ENCODE results near the gene PCGF2.
"Not testable (repeated sequence)": the region's sequence is repeated elsewhere in the genome, so short reads cannot be mapped to it uniquely, and the experiment has no call there.

PCGF2 gene

DNA sequence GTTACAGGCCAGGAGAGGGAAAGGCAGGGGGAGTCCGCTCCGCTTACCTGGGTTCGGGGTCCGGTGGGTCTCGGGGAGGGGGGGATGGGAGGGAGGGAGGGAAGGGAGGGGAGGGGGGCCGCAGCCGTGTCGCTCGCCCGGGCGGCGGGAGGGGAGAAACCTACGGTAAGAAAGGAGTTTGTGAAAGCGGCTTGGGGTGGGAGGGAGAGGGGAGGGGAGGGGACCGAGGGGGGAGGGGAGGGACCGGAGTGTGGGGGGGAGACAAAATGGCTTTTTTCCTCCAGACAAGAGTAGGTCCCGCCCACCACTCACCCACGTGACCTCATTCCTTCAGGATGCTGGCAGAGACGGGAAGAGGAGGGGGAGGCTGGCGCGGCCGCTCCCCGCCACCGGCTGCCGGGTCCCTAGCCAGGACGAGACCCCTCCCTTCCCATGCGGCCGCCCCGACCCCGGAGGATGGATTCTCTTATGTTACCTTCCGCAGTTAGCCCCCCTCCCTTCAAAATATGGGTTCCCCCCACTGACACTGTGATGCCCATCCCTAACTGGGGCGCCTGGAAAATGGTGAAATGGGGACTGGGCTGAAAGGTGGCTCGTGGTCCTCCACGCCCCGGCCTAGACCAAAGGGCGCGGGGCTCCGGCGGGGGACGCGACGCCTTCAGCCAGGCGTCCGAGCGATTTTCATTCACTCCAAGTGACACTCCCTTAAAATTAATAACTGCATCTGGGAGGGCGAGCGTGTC is at the start of gene PCGF2:
Gene PCGF2, minus strand, starts transcription at position 188 of the 743 bp plus-strand sequence. CDS start 7,934 bp downstream, outside the sequence.
- peak; percentile 96 for DNase-seq

DNA sequence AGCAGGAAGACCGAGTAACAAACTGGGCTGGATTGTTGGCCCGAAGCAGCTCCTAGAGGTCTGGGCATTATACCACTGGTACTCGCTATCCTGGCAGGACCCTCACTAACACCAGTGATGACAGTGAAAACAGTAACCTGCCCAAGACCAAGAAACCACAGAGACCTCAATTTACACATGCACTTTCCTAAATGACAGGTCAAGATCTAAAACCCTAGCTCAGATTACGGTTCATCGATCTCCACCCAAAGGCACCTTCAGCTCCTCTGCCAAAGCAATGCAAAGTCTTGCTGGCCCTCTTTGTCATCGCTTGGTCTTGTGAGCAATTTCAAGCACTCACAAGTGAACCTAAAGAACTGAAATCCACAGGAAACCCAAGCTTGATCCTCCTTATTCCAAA is 49.7 kb upstream of the PCGF2 start:
- no peak for DNase-seq

DNA sequence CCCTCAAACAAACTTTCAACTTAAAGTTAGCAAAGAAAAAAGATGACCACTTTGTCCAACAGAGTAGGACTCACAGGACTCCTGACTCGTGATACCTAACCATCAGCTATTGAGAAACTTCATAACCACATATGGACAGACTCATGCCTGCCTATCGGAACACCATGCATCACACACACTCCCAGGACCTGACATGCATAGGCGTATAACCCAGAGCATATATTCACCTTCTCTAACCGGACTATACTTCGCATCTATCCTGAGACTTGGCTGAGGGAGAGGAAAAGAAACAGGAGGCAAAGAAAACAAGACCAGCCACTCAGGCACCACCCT is 49.0 kb upstream of the PCGF2 start:
- no peak for DNase-seq

DNA sequence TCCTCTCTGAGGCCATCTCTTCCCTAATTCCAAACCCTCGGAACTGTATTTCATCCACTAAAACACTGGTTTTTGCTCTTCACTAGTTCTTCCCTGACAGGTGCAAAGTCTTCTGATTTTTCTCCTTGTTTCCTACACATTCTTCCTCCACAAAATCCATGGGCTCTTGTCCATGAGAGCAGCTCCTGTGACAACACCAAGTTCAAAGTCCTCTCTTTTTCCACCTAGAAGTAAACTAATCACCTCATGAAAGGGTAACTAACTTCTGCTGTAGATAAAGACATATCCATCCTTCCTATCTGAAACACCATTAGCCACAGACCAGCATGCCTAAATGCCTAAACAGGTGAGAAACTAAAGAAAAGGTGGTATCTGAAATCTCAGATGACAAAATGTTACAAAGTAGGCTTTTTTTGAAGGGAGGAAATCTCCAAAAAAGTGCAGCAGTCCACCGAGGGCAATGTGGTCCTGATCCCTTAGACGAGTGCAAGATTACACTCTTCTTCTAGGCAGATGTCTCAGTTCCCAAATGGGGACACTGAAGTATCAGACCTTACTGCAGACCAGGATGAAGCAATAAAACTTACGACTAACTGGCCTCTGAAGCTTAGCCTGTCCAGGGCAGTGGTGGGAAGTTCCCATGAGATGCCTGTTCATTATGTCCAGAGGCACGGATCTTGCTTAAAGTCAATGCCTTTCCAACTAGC is 48.5 kb upstream of the PCGF2 start:
- DNase-seq: no peak

DNA sequence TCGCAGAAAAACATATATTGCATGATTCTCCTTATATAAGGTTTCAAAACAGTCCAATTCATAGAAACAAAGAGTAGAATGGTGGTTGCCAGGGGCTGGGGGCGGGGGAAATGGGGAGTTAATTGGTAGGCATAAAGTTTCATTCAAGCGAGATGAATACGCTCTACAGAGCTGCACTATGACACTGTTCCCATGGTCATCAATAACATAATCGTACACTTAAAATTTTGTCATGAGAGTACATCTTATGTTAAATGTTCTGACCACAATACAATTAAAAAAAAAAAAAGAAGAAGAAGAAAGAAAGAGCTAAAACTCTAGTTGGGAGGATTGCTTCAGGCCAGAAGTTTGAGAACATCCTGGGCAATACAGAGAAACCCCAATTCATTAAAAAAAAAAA is 46.1 kb upstream of the PCGF2 start:
- no peak for DNase-seq

DNA sequence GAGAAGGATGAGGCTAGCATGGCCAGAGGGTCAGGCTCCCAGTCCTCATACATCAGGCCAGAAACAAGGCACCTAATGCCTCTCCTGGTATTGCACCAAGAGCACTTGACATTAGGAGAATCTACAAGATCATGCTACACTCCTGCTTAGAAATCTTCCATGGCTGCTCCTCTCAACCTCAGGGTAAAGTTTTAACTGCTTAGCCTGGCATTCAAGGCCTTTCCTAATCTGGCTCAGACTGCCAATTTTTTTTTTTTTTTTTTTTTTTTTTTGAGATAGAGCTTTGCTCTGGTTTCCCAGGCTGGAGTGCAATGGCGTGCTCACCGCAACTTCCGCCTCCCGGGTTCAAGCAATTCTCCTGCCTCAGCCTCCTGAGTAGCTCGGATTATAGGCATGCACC is 43.0 kb upstream of the PCGF2 start:
- DNase-seq: no peak

DNA sequence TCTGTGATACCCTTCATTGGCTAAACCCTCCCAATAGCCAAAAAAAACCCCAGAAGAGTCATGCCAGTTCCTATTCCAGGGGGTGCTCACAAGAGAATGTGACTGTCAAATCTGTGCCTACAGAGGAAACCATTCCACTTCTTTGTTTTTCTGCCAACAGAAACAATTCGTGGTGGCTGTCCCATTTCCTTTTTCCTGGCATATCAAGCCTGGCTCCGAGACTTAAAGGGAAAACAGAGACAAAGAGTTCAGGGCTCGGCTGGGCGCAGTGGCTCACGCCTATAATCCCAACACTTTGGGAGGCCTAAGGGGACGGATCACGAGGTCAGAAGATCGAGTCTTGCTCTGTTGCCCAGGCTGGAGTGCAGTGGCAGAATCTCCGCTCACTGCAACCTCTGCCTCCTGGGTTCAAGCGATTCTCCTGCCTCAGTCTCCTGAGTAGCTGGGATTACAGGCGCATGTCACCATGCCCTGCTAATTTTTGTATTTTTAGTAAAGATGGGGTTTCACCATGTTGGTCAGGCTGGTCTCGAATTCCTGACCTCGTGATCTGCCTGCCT is 42.1 kb upstream of the PCGF2 start:
- not testable (repeated sequence) for DNase-seq

DNA sequence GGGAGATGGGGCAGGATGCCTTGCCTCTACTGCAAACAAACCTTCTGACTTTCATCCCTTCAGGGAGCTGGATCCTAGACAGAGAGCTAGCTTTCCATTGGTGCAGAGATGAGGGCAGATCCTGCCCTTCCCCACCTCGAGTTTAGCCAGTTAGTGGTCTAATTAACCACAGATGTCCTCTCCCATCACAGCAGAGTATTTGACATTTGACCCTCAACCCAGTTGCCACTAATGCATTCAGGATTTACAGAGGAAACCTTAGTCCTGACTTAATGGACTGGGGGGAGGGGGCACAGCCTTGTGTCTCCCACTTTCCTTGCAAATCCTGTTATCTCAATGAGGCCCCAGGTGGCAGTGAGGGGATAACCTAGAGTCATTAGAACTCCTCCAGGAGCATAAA is 41.0 kb upstream of the PCGF2 start:
- DNase-seq: no peak

DNA sequence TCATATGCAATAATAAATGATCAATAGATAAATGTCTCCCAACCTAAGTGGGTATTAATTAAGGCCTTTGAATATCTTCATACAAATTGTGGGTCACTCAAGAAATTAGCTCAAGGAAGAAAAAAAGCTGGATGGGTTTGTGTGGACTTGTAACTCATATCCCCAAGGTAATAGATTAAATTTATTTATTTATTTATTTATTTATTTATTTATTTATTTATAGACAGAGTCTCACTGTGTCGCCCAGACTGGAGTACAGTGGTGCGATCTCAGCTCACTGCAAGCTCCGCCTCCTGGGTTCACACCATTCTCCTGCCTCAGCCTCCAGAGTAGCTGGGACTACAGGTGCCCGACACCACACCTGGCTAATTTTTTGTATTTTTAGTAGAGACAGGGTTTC is 39.9 kb upstream of the PCGF2 start:
- DNase-seq: not testable (repeated sequence)

DNA sequence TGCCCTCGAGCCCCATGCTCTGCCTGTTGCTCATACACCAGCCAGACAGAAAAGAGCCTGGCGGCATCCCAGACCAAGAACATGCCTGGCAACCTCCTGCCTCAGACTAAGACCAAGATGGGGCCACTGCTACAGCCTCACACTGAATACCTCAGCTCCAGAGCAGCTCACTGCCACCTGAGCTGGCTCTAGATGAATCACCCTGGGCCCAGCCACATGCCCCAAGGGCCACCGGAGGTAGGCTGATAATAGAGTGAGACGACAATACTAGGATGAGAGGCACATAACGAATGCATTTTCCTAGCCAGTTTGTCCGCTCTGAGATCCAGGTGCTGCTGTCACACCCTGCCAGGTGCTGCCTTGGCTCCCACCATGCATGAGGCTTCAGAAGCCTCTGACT is 38.2 kb upstream of the PCGF2 start:
- DNase-seq: no peak

DNA sequence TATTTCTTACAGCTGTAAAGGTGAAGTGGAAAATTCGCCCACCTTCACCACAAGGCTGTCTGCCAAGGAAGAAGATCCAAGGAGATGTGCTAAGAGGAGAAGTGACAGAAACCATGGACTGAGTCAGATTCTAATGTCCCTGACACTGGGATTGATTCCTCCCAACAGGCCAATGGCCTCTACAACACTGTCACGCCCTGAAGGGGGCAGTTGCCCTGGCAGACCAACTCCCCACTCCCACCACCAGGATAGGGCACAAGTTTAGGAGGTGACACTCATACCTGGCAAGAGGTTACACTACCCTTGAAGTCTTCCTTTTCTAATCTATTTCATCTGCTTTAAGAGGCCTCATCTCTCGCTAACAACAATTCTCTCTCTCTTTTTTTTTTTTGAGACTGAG is 35.1 kb upstream of the PCGF2 start:
- DNase-seq: no peak

DNA sequence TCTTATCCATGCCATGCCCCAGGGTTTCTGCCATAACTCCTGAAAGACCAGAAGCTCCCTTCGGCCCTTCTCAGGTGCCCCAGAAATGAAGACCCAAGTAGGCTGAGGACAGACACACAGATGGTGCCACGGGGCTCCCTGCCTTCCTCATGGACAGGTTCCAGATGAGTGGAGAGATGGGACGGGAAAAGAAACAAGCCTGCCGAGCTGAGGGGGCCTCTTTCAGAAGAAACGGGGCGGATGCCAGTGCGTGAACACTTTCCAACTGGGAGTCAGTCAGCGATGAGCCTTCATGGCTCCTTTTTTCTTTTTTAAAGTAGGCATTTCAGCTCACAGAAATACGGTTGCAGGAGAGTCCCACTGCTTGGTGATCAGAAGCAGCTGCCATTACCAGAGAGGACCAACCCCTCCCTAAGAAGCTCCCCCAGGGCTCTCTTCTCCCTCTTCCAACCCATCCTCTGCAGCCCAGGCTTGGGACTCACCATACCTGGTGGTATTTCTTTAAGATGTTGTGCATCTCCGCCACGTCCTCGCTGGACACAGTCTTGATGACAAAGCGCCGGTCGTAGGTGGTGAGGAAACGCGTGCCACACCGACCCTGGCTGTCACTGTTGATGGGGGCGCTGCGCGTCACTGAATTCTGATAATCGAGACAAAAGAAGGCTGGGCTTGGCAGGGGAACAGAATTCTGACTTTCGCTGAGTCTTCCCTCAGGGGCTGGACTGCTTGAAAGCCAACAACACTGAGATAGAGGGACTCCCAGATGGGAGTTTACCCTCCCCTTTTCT is 32.0 kb upstream of the PCGF2 start:
- no peak for DNase-seq

DNA sequence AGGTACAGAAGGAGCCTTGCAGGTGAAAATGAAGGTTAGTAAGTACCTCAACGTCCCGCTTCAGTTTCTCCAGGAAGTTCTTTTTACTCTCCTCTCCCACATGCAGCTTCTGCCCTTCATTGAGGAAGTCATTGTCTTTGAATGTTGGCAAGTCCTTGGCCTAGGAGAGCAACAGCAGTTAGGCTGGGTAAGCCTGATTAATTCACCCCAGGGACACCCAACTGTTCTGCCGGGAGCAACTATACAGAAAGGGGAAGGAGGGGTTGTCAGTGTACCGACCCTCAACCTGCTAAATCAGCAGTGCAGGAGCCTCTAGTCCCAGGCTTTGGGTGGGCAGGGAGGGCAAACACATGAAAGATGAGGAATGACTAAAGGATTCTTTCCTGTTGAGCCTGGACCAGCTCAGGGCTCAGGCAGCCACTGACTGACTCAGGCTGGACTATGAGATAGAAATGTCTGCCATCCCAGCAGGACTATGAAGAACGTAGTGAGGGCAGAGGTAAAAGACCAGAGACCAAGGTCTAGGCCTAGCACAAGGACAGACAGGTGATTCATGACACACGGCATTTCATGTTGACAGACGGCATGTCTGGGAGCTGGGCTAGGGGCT is 29.6 kb upstream of the PCGF2 start:
- no peak for DNase-seq

DNA sequence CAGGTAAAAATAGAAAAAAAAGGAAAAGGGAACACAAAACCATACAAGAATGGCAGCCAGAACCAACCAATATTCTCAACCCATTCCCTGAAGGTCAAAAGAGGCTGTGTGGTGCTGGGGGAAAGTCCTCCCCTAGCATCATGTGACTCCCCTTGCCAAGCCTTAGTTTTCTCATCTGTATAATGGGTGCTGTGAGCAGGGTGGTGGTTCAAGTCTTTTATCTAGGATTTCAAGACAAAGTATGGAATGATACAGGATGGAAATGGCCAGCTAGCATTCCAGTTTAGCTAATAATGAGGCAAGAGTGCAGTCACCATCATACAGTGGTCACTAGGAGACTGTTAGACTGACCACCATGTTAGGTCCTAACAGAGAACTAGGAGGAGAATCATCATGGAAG is 25.1 kb upstream of the PCGF2 start:
- DNase-seq: no peak

DNA sequence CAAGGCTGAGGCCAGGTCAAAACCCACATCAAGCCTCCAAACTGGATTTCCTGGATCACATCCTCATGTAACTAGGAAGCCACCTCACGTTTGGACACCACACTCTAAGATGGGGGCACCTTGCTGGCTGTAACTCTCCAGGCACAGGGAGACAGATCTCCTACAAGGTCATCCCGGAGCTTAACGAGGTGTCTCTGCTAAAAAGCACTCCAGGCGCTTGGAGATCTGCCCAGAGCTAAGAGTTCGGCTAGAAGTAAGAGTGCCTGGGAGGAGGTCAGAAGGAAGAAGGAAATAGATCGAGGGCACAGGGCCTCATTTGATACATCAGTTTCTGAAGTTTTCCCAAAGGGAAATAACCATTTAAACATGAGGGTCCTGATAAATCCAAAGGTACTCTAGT is 20.3 kb upstream of the PCGF2 start:
- no peak for DNase-seq

DNA sequence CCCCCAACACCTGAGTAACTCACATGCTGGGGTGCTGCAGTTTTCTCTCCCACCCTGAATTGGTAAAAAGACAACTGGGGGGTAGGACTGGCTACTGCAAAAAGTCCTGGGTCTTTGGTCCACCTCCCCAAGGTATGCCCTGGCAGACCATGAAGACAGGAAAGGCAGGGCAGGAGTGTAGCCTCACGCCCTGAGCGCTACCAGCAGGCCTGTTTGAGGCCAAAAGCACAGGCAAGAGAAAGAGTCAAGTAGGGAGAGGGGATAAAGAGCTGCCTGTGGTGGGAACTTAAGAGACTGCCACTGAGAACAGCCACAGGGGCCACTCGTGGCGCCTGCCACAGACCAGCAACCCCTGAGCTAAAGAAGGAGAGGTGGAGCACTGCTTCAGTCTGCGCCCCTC is 18.2 kb upstream of the PCGF2 start:
- DNase-seq: no peak

DNA sequence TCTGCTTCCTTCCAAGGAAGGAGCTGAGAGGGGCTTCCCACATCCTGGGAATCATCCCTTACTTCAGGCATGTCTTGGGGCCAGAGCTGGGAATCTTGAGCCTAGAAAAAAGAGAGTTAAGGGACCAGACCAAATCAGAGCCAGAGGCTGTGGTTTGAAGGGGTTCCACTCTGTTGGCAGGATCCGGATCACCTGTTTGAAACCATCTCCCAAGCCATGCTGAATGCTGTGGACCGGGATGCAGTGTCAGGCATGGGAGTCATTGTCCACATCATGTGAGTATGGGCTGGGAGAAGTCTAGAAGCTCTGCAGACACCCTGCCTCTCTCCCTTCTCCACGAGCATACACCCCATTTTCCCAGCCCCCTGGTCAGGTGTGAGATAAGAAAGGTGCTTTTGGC is 14.1 kb upstream of the PCGF2 start:
- no peak for DNase-seq

DNA sequence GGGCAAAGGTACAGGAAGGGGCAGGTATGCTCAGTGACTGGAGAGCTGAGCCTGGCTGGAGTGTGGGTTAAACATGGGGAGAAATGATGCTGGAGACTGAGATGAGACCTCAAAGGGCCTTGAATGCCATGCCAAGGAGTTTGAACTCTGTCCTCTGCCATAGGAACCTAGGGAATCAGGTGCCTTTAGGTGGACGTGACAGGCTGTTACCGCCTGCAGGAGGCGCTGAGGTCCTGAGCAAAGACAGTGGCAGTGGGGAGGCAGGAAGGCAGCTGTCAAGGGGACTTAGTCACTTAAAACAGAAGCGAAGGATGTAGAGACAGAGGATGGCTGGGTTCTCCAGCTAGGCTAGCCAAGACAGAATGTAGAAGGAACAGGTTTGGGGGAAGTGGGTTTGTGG is 13.5 kb upstream of the PCGF2 start:
- no peak for DNase-seq

DNA sequence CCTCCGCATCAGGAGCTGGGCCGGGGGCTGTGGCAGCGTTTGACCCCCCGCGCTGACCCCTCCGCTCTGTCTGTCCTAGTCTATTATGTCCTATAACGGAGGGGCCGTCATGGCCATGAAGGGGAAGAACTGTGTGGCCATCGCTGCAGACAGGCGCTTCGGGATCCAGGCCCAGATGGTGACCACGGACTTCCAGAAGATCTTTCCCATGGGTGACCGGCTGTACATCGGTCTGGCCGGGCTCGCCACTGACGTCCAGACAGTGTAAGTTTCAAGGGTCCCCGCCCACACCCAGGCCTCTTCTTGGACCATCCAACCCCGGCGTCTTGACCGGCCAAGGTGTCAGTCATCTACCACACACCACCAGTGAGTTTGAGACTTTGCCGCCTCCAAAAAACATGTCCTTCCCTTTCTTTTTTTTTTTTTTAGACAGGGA is 5.0 kb upstream of the PCGF2 start:
- DNase-seq: no peak

DNA sequence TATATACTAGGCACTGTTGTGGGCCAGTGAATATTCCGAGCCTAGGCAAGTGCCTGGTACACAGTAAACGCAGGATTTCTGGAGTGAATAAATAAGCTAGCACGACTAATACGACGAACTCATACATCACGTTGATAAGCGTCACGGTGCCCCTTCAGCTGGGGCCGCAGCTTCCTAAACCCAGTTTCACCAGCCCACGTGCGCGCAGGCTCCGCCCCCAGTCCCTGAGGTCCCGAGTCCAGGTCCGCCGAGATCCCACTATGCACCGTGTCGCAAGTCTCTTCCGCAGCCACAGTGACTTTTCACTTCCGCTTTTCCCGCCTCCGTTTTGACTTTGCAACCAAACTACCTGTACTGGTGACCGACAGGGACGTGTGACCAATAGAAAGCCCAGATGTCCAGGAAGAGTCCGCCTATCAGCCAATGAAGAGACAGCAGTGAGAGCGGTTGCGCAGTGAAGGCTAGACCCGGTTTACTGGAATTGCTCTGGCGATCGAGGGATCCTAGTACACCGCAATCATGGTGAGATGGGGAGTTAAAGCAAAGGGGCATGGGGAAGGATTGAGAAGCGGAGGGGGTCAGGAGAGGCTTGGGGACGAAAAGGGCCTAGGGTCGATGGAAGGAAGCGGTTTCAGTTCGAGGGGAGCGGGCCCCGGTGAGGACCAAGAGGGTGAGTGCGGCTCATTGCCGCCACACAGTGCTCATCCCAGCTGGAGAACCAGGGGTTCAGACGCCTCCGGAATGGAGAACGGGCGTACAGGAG is 4.4 kb upstream of the PCGF2 start, which contains the start of gene PSMB3:
Gene PSMB3, plus strand, starts transcription at position 434 of the 763 bp plus-strand sequence. Its CDS starts 86 bp downstream, at position 520.
- DNase-seq: peak; percentile 99

DNA sequence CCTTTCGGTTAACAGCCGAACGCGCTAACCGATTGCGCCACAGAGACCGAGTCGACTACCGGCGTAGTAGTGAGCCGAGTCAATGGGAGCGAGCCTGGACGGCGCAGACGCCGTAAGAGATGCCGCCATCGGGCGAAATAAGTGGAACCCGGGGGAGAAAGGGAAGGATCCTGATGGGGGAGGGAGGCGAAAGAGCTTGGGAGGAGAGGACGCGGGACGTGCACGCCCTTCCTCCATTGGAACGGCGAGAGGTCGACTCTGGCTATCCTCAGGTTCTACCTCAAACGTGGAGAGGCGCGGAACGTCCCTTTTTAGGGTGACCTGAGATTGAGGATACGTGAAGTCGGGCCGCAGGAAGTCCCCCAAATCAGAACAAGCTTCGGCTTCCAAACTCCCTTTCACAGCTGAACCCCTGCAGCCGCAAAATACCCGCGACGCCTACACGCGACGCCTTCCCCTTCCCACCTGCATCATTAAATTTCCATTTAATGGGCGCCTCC is 3.7 kb upstream of the PCGF2 start:
- peak; percentile 66 for DNase-seq

Measured in NCI-H2171 (cell line).